OCI-LY3 (cell line): ENCODE data around the gene FRG2.
"Not testable (repeated sequence)": the region's sequence is repeated elsewhere in the genome, so short reads cannot be mapped to it uniquely, and the experiment has no call there.

Experiments used
- CTCF ChIP-seq: fragments of 200-600, 300-600 bp; sonication (generic); IDR thresholded peaks from 2 replicates; pipeline ENCODE4 v1.5.1; 2014; ENCODE audit warnings: antibody characterized with exemption, low read length, low read depth
- EZH2phosphoT487 ChIP-seq: fragments of 200-600 bp; shearing (Covaris generic); IDR thresholded peaks from 2 replicates; pipeline ENCODE4 v1.6.1; 2018; ENCODE audit warnings: antibody characterized with exemption, mixed run types, low read depth

GRCh38 chr4:190064342-190064741 lies 37.3 kb upstream of the FRG2 start, which contains the start of gene DBET:
- not testable (repeated sequence) for TF ChIP-seq CTCF, EZH2phosphoT487
